Sigmoid colon (tissue), 3 donors: ENCODE measurements around the gene TAS1R3.

Experiments
- CTCF ChIP-seq, 4 experiments: fragments of 450-650 bp in 3 of 4; fragments of 200-600 bp in 1 of 4; IDR thresholded peaks; one replicate each; pipeline ENCODE4 v1.5.1; 2016 to 2019; ENCODE audit warnings: antibody characterized with exemption in 4 of 4, mild to moderate bottlenecking in 3 of 4, moderate library complexity in 2 of 4
- POLR2A ChIP-seq, 2 donors: fragments of 450-650 bp; IDR thresholded peaks; one replicate each; pipeline ENCODE4 v1.6.1; 2016; ENCODE audit warnings: antibody characterized with exemption in 2 of 2, mild to moderate bottlenecking in 2 of 2, moderate library complexity in 2 of 2

- TF ChIP-seq POLR2A (IDR thresholded peaks at IDR 0.05) (no peak), CTCF (IDR thresholded peaks at IDR 0.05) (no peak)
These were observed 8.7 kb upstream of the TAS1R3 start for GRCh38 chr1:1322418-1322817.
